Measurements from ENCODE around the gene LATS2. TPM values are rescaled to one million over a fixed set of nuclear protein-coding genes. Genes with fewer than 3 reads are reported as not detected.
A peak's percentile ranks its signal among the peaks of the same experiment; 100 is the strongest.
"Not testable (repeated sequence)": the region's sequence is repeated elsewhere in the genome, so short reads cannot be mapped to it uniquely, and the experiment has no call there.

LATS2 gene
- total RNA-seq, 1 experiment from 2014 or later = 19.1 TPM

- no peak for DNase-seq (ENCODE audit: extremely low read depth, low read depth)
Measured at GRCh38 chr13:20972731-20973130, 88.7 kb downstream of the LATS2 start.

- DNase-seq (ENCODE audit: extremely low read depth, low read depth) = peak; percentile 14
Measured at GRCh38 chr13:20969182-20969581, 92.2 kb downstream of the LATS2 start.

GRCh38 chr13:20968745-20969144, 92.6 kb downstream of the LATS2 start:
- DNase-seq (ENCODE audit: extremely low read depth, low read depth) = no peak

- no peak for DNase-seq (ENCODE audit: extremely low read depth, low read depth)
Measured at GRCh38 chr13:20967340-20967739, 94.0 kb downstream of the LATS2 start.

GRCh38 chr13:20964904-20965303, 96.5 kb downstream of the LATS2 start:
- no peak for DNase-seq (ENCODE audit: extremely low read depth, low read depth)

- not testable (repeated sequence) for DNase-seq (ENCODE audit: extremely low read depth, low read depth)
Measured at GRCh38 chr13:20961663-20962062, 99.7 kb downstream of the LATS2 start.

GRCh38 chr13:20960663-20961309, 100.6 kb downstream of the LATS2 start:
- DNase-seq (ENCODE audit: extremely low read depth, low read depth) = no peak

GRCh38 chr13:20957049-20957620, 104.3 kb downstream of the LATS2 start:
- DNase-seq (ENCODE audit: extremely low read depth, low read depth) = not testable (repeated sequence)

GRCh38 chr13:20955496-20955895, 105.9 kb downstream of the LATS2 start:
- DNase-seq (ENCODE audit: extremely low read depth, low read depth) = no peak

- DNase-seq (ENCODE audit: extremely low read depth, low read depth) = no peak
Measured at GRCh38 chr13:20953245-20953931, 108.0 kb downstream of the LATS2 start.

- no peak for DNase-seq (ENCODE audit: extremely low read depth, low read depth)
Measured at GRCh38 chr13:20952838-20953237, 108.5 kb downstream of the LATS2 start.

GRCh38 chr13:20948001-20948400, 113.4 kb downstream of the LATS2 start:
- DNase-seq (ENCODE audit: extremely low read depth, low read depth) = not testable (repeated sequence)

- DNase-seq (ENCODE audit: extremely low read depth, low read depth) = no peak
Measured at GRCh38 chr13:20945952-20946383, 115.4 kb downstream of the LATS2 start.

- DNase-seq (ENCODE audit: extremely low read depth, low read depth) = no peak
Measured at GRCh38 chr13:20942938-20943559, 118.3 kb downstream of the LATS2 start.

GRCh38 chr13:20940511-20940910, 120.9 kb downstream of the LATS2 start:
- not testable (repeated sequence) for DNase-seq (ENCODE audit: extremely low read depth, low read depth)

GRCh38 chr13:20940083-20940482, 121.3 kb downstream of the LATS2 start:
- DNase-seq (ENCODE audit: extremely low read depth, low read depth) = no peak

- DNase-seq (ENCODE audit: extremely low read depth, low read depth) = no peak
Measured at GRCh38 chr13:20939662-20940061, 121.7 kb downstream of the LATS2 start.

GRCh38 chr13:20938302-20938701, 123.1 kb downstream of the LATS2 start:
- DNase-seq (ENCODE audit: extremely low read depth, low read depth) = no peak

GRCh38 chr13:20927596-20928257, 133.7 kb downstream of the LATS2 start:
- DNase-seq (ENCODE audit: extremely low read depth, low read depth) = no peak

- DNase-seq (ENCODE audit: extremely low read depth, low read depth) = not testable (repeated sequence)
Measured at GRCh38 chr13:20925395-20925790, 136.0 kb downstream of the LATS2 start.

All from NCI-H460 (cell line).